H9 (cell line): Measurements from ENCODE around the gene WDR38. TPM values are rescaled to one million over a fixed set of nuclear protein-coding genes. Genes with fewer than 3 reads are reported as not detected.
A peak's percentile ranks its signal among the peaks of the same experiment; 100 is the strongest.

Source experiments
- DNase-seq: peaks from one replicate; pipeline ENCODE4 v3.0.0-alpha.2; 2017
- H2AFZ ChIP-seq: one replicate; pipeline ENCODE4 v1.6.1; 2013; ENCODE audit warnings: mild to moderate bottlenecking, low read length, control low read depth, moderate library complexity
- H2AK5ac ChIP-seq: 2 replicates; pipeline ENCODE4 v1.6.1; 2013; ENCODE audit warnings: low read length, control low read depth, mixed read lengths; ENCODE audit not compliant: insufficient read length
- H2BK120ac ChIP-seq: one replicate; pipeline ENCODE4 v1.6.1; 2013; ENCODE audit warnings: low read depth, mild to moderate bottlenecking, low read length, control low read depth, inconsistent platforms; ENCODE audit not compliant: poor library complexity, severe bottlenecking
- H2BK12ac ChIP-seq: 2 replicates; pipeline ENCODE4 v1.6.1; 2013; ENCODE audit warnings: low read length, control low read depth, mixed read lengths, low read depth; ENCODE audit not compliant: insufficient read length
- H2BK15ac ChIP-seq: 2 replicates; pipeline ENCODE4 v1.6.1; 2013; ENCODE audit warnings: low read depth, low read length, control low read depth
- H2BK20ac ChIP-seq: one replicate; pipeline ENCODE4 v1.6.1; 2013; ENCODE audit warnings: low read depth, mild to moderate bottlenecking, low read length, control low read depth, inconsistent platforms; ENCODE audit not compliant: poor library complexity, severe bottlenecking
- H2BK5ac ChIP-seq: 2 replicates; pipeline ENCODE4 v1.6.1; 2013; ENCODE audit warnings: low read length, control low read depth, mixed read lengths; ENCODE audit not compliant: insufficient read length
- H3K14ac ChIP-seq: 2 replicates; pipeline ENCODE4 v1.6.1; 2013; ENCODE audit warnings: low read length, control low read depth; ENCODE audit not compliant: insufficient read depth
- H3K18ac ChIP-seq: 2 replicates; pipeline ENCODE4 v1.6.1; 2013; ENCODE audit warnings: low read depth, mild to moderate bottlenecking, mixed read lengths, low read length, control low read depth; ENCODE audit not compliant: insufficient read length
- H3K23ac ChIP-seq: 2 replicates; pipeline ENCODE4 v1.6.1; 2013; ENCODE audit warnings: low read length, control low read depth, mixed read lengths, low read depth; ENCODE audit not compliant: insufficient read length
- H3K23me2 ChIP-seq: 2 replicates; pipeline ENCODE4 v1.6.1; 2013; ENCODE audit warnings: low read depth, mild to moderate bottlenecking, mixed read lengths, low read length, control low read depth; ENCODE audit not compliant: insufficient read length, poor library complexity, severe bottlenecking
- H3K27ac ChIP-seq: 2 replicates; pipeline ENCODE4 v1.5.1; 2013; ENCODE audit warnings: low read length, control low read depth, mixed read lengths, low read depth; ENCODE audit not compliant: insufficient read length
- H3K27me3 ChIP-seq: 2 replicates; pipeline ENCODE4 v1.6.1; 2013; ENCODE audit warnings: low read length, control low read depth, inconsistent platforms; ENCODE audit not compliant: insufficient read depth
- H3K4ac ChIP-seq: 2 replicates; pipeline ENCODE4 v1.6.1; 2013; ENCODE audit warnings: low read depth, mild to moderate bottlenecking, control low read depth, inconsistent platforms, low read length, moderate library complexity
- H3K4me1 ChIP-seq: 2 replicates; pipeline ENCODE4 v1.6.1; 2013; ENCODE audit warnings: low read length, control low read depth, inconsistent platforms; ENCODE audit not compliant: insufficient read depth
- H3K4me2 ChIP-seq: 2 replicates; pipeline ENCODE4 v1.6.1; 2013; ENCODE audit warnings: low read length, control low read depth, mixed read lengths; ENCODE audit not compliant: insufficient read length, insufficient read depth
- H3K56ac ChIP-seq: 2 replicates; pipeline ENCODE4 v1.6.1; 2013; ENCODE audit warnings: low read depth, mild to moderate bottlenecking, mixed read lengths, low read length, control low read depth; ENCODE audit not compliant: insufficient read length
- H3K79me1 ChIP-seq: 2 replicates; pipeline ENCODE4 v1.6.1; 2013; ENCODE audit warnings: low read depth, mild to moderate bottlenecking, moderate library complexity, low read length, control low read depth, inconsistent platforms; ENCODE audit not compliant: insufficient read depth, poor library complexity, severe bottlenecking
- H3K79me2 ChIP-seq: 2 replicates; pipeline ENCODE4 v1.6.1; 2013; ENCODE audit warnings: low read length, control low read depth, inconsistent platforms; ENCODE audit not compliant: insufficient read depth
- H3K9ac ChIP-seq: 2 replicates; pipeline ENCODE4 v1.6.1; 2013; ENCODE audit warnings: low read length, control low read depth, mixed read lengths; ENCODE audit not compliant: insufficient read length; ENCODE audit errors: extremely low read depth
- H3K9me3 ChIP-seq: one replicate; pipeline ENCODE4 v1.6.1; 2013; ENCODE audit warnings: low read depth, low read length, inconsistent platforms; ENCODE audit not compliant: control insufficient read depth
- H3T11ph ChIP-seq: one replicate; pipeline ENCODE4 v1.6.1; 2013; ENCODE audit warnings: mild to moderate bottlenecking, low read length, control low read depth, inconsistent platforms
- H4K20me1 ChIP-seq: one replicate; pipeline ENCODE4 v1.6.1; 2013; ENCODE audit not compliant: control insufficient read depth, insufficient read length, insufficient read depth
- H4K5ac ChIP-seq: 2 replicates; pipeline ENCODE4 v1.6.1; 2013; ENCODE audit warnings: low read depth, mild to moderate bottlenecking, mixed read lengths, low read length, control low read depth; ENCODE audit not compliant: insufficient read length
- H4K8ac ChIP-seq: replicated peaks from 2 replicates; pipeline ENCODE4 v1.6.1; 2013; ENCODE audit warnings: low read length, control low read depth, mixed read lengths, low read depth; ENCODE audit not compliant: insufficient read length
- H4K91ac ChIP-seq: 2 replicates; pipeline ENCODE4 v1.6.1; 2013; ENCODE audit warnings: low read depth, mild to moderate bottlenecking, moderate library complexity, mixed read lengths, low read length, control low read depth; ENCODE audit not compliant: insufficient read length
- H3K27ac Mint-ChIP-seq, 3 experiments: 2 replicates in 2 of 3; 3 replicates in 1 of 3; pipeline ENCODE4 v1.8.0; 2020 to 2021; ENCODE audit warnings: mixed read lengths in 3 of 3, mild to moderate bottlenecking in 1 of 3, moderate library complexity in 1 of 3
- H3K27me3 Mint-ChIP-seq: 2 replicates; pipeline ENCODE4 v1.8.0; 2021; ENCODE audit warnings: low read depth, mild to moderate bottlenecking, moderate library complexity, mixed read lengths
- H3K36me3 Mint-ChIP-seq, 3 experiments: 2 replicates in 2 of 3; 3 replicates in 1 of 3; pipeline ENCODE4 v1.8.0; 2020 to 2021; ENCODE audit warnings: low read depth in 3 of 3, mixed read lengths in 3 of 3; ENCODE audit not compliant: insufficient read depth in 1 of 3
- H3K4me1 Mint-ChIP-seq, 2 experiments: 2 replicates each; pipeline ENCODE4 v1.8.0; 2020; ENCODE audit warnings: mixed read lengths in 2 of 2
- H3K4me3 Mint-ChIP-seq, 2 experiments: 2 replicates in 1 of 2; 3 replicates in 1 of 2; pipeline ENCODE4 v1.8.0; 2020 to 2021; ENCODE audit warnings: mild to moderate bottlenecking in 2 of 2, mixed read lengths in 2 of 2, moderate library complexity in 1 of 2
- H3K9me3 Mint-ChIP-seq, 2 experiments: 2 replicates in 1 of 2; 3 replicates in 1 of 2; pipeline ENCODE4 v1.8.0; 2020; ENCODE audit warnings: mild to moderate bottlenecking in 2 of 2, mixed read lengths in 2 of 2, moderate library complexity in 1 of 2
- CTCF ChIP-seq: fragments of 200-600 bp; sonication (generic); conservative IDR thresholded peaks from 3 replicates; pipeline ENCODE4 v1.8.0; 2021; ENCODE audit warnings: antibody characterized with exemption, mild to moderate bottlenecking
- WGBS: extraction: QIAGEN DNeasy Blood & Tissue Kit; methylation state at CpG from one replicate; pipeline ENCODE4 v1.1.7; 2013; ENCODE audit warnings: missing lambda C conversion rate, low lambda C conversion rate, mixed read lengths; ENCODE audit not compliant: insufficient read length; ENCODE audit errors: extremely low coverage; 5-methylcytosine and 5-hydroxymethylcytosine counted together
- total RNA-seq: library from RNA; stranded (reverse); gene quantifications from 2 replicates; pipeline ENCODE4 v1.2.1, GENCODE V29; 2021

WDR38 gene
- total RNA-seq, 1 experiment from 2014 or later, result not detected

DNA sequence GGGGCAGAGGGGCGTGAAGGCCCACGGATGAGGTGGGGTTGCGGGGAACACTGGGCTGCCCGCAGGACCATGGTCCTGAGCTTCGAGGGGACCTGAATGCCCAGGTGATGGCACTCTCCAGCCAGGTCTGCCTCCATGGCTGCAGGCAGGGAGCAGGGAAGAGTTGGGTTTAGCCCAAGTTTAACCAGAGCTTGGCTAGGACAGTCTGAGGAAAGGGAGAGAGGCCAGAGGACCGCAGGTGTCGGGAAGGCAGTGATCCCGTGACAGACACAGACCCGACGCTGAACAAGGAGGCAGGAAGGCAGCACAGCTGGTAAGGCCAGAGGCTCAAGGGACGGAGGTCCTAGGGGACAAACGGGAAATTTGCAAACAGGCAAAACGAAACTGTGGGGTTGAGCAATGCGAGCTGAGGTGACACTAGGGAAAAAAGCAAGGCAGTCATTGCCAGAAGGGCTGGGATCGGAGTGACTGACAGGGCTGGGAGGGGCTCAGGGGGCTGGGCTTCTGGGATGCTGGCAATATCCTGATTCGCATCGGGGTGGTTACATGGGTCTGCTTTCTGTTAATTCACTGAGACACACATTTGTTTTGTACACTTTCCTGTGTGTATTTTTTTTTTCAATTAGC is 33.7 kb downstream of the WDR38 start:
- no peak overlapping the region for H2BK12ac ChIP-seq
- WGBS, result no CpG with 5 or more reads among the region's 17 CpGs
- no peak overlapping the region for H3K56ac ChIP-seq
- no peaks in the 10 kb centered on the region; a peak in 1 of 5 replicates for H3K9me3 Mint-ChIP-seq
- H3K27me3 Mint-ChIP-seq, result no peaks in the 10 kb centered on the region
- peaks cover 14 to 16% of the 10 kb centered on the region in 2 experiments for H3K4me1 Mint-ChIP-seq
- H2AK5ac ChIP-seq, result no peak overlapping the region
- no peak for DNase-seq
- H4K91ac ChIP-seq, result no peak overlapping the region
- H2BK5ac ChIP-seq, result no peak overlapping the region
- H2BK20ac ChIP-seq, result no peak overlapping the region
- H3K14ac ChIP-seq, result no peak overlapping the region
- no peak overlapping the region for H4K5ac ChIP-seq
- no peaks in the 10 kb centered on the region for H3K79me1 ChIP-seq
- no peak overlapping the region for H3K18ac ChIP-seq
- H3K4me1 ChIP-seq, result no peaks in the 10 kb centered on the region; the same call in 1 of the 2 replicates
- TF ChIP-seq CTCF, result no peak
- H3K23me2 ChIP-seq, result no peaks in the 10 kb centered on the region
- no peak overlapping the region for H2BK15ac ChIP-seq
- no peaks in the 10 kb centered on the region for H3K9me3 ChIP-seq
- H3K27ac Mint-ChIP-seq, result peak overlapping the region; percentile 14 to 47 (median 15); a peak in 2 of 7 replicates
- H3K27ac ChIP-seq, result no peak overlapping the region
- H3K9ac ChIP-seq, result no peak overlapping the region
- peaks cover 3 to 15% (median 10%) of the 10 kb centered on the region in 3 experiments; a peak in 4 of 7 replicates for H3K36me3 Mint-ChIP-seq
- no peaks in the 10 kb centered on the region for H4K20me1 ChIP-seq
- no peak overlapping the region for H3K4me2 ChIP-seq
- H2AFZ ChIP-seq, result no peak overlapping the region
- H3K79me2 ChIP-seq, result no peaks in the 10 kb centered on the region
- H4K8ac ChIP-seq, result no peak overlapping the region
- no peak overlapping the region for H3T11ph ChIP-seq
- no peaks in the 10 kb centered on the region for H3K27me3 ChIP-seq
- no peak overlapping the region for H3K4ac ChIP-seq
- no peak overlapping the region for H3K4me3 Mint-ChIP-seq
- no peak overlapping the region for H3K23ac ChIP-seq
- no peak overlapping the region for H2BK120ac ChIP-seq
